Measurements from ENCODE around the gene CDSN. TPM values are rescaled to one million over a fixed set of nuclear protein-coding genes. Genes with fewer than 3 reads are reported as not detected.

Gene CDSN
- total and polyA plus RNA-seq, 2 of the 8 experiments (the other 6 are each of a cell fraction or from before 2014, with no cell fraction given), result not detected

GRCh38 chr6:31107052-31107451, 13.2 kb downstream of the CDSN start:
- no peaks in the 10 kb centered on the region for H4K20me1 ChIP-seq (replicated peaks in 1 of 2; ENCODE audit: control insufficient read depth in 1 of 2, insufficient read depth in 2 of 2, low read length in 2 of 2)
- TF ChIP-seq RXRA (IDR thresholded peaks at IDR 0.05; ENCODE audit: insufficient read depth, low read depth, low read length), result no peak
- no peak for TF ChIP-seq SIN3A (conservative IDR thresholded peaks at IDR 0.05 in 1 of 2, IDR thresholded peaks at IDR 0.05 in 1 of 2; ENCODE audit: low read depth in 1 of 2, low read length in 2 of 2)
- TF ChIP-seq RBBP5 (IDR thresholded peaks at IDR 0.05; ENCODE audit: borderline replicate concordance, low read depth, low read length), result no peak
- no peak for TF ChIP-seq RNF2 (IDR thresholded peaks at IDR 0.05; ENCODE audit: borderline replicate concordance, low read depth, low read length, missing control alignments, poor library complexity, severe bottlenecking)
- no peak for TF ChIP-seq RFX5 (IDR thresholded peaks at IDR 0.05; ENCODE audit: borderline replicate concordance, low read depth, low read length)
- TF ChIP-seq JUND (IDR thresholded peaks at IDR 0.05; ENCODE audit: low read length), result no peak
- TF ChIP-seq ATF2 (IDR thresholded peaks at IDR 0.05; ENCODE audit: low read length), result no peak
- TF ChIP-seq USF2 (IDR thresholded peaks at IDR 0.05; ENCODE audit: low read length), result no peak
- no peak for TF ChIP-seq CHD2 (IDR thresholded peaks at IDR 0.05; ENCODE audit: low read length)
- no peak for TF ChIP-seq ASH2L (IDR thresholded peaks at IDR 0.05; ENCODE audit: low read length)
- no peak for TF ChIP-seq BCL11A (IDR thresholded peaks at IDR 0.05; ENCODE audit: low read depth in 2 of 2, low read length in 2 of 2)

More at GRCh38 chr6:31107052-31107451, 13.2 kb downstream of the CDSN start:
- Histone ChIP-seq H3K4ac (replicated peaks; ENCODE audit: insufficient read length, low read depth, low read length) (no peak overlapping the region), H3K4me3 (ENCODE audit: extremely low read depth in 1 of 4, insufficient read depth in 2 of 4, low read depth in 3 of 4, low read length in 4 of 4) (no peak overlapping the region), H3K27ac (ENCODE audit: low read depth, low read length) (no peak overlapping the region), H4K8ac (ENCODE audit: extremely low read depth, insufficient read depth, low read length) (no peak overlapping the region), H3K36me3 (ENCODE audit: control insufficient read depth in 2 of 4, insufficient read depth in 4 of 4, low read length in 3 of 4) (no peaks in the 10 kb centered on the region), H2BK20ac (ENCODE audit: low read length) (no peak overlapping the region), H3K79me2 (ENCODE audit: control insufficient read depth in 1 of 2, insufficient read depth in 2 of 2, low read length in 2 of 2) (no peaks in the 10 kb centered on the region), H3K23ac (ENCODE audit: insufficient read length) (no peak overlapping the region), H4K91ac (replicated peaks; ENCODE audit: insufficient read length, low read length) (no peak overlapping the region), H2BK120ac (replicated peaks; ENCODE audit: low read depth, low read length) (no peak overlapping the region), H3K14ac (ENCODE audit: insufficient read length) (no peak overlapping the region), H2BK12ac (ENCODE audit: low read depth, low read length) (no peak overlapping the region), H3K18ac (ENCODE audit: extremely low read depth, low read length) (no peak overlapping the region), H2BK5ac (ENCODE audit: low read depth, low read length) (no peak overlapping the region), H4K5ac (ENCODE audit: insufficient read length, low read depth, low read length) (no peak overlapping the region), H2AFZ (ENCODE audit: low read length) (no peak overlapping the region), H3K9me3 (ENCODE audit: insufficient read depth in 2 of 2, low read depth in 1 of 2, low read length in 1 of 2) (no peaks in the 10 kb centered on the region), H3K56ac (replicated peaks; ENCODE audit: insufficient read length, low read depth, low read length) (no peak overlapping the region), H3K27me3 (replicated peaks in 1 of 4; ENCODE audit: control insufficient read depth in 3 of 4, extremely low read depth in 1 of 4, insufficient read depth in 3 of 4, low read length in 3 of 4) (peaks cover 0 to 7% (median 3%) of the 10 kb centered on the region in 4 experiments; a peak in 3 of 7 replicates), H2BK15ac (ENCODE audit: low read length) (no peak overlapping the region), H3K79me1 (ENCODE audit: low read depth, low read length) (no peaks in the 10 kb centered on the region), H3K9ac (replicated peaks in 1 of 4; ENCODE audit: extremely low read depth in 1 of 4, low read depth in 3 of 4, low read length in 3 of 4) (no peak overlapping the region), H3K4me1 (replicated peaks in 1 of 4; ENCODE audit: control insufficient read depth in 3 of 4, insufficient read depth in 4 of 4, low read length in 3 of 4) (peaks cover 0 to 11% (median 3%) of the 10 kb centered on the region in 4 experiments; a peak in 4 of 7 replicates), H2AK5ac (ENCODE audit: low read depth, low read length) (no peak overlapping the region), H3K4me2 (ENCODE audit: insufficient read depth in 1 of 2, low read depth in 2 of 2, low read length in 2 of 2) (no peak overlapping the region), H3K23me2 (ENCODE audit: low read depth, low read length) (no peaks in the 10 kb centered on the region)
- 85% methylated on average over 3 of the region's 4 CpGs; no CpG with 5 or more reads in 1 of the 2 experiments for WGBS, 2 experiments (ENCODE audit: extremely low coverage in 1 of 2, insufficient coverage in 1 of 2, insufficient read length in 1 of 2, insufficient replicate concordance in 2 of 2, low coverage in 1 of 2, low lambda C conversion rate in 2 of 2, missing lambda C conversion rate in 1 of 2)
- FAIRE-seq (no peak), DNase-seq (ENCODE audit: low read depth in 1 of 2, low spot score in 2 of 2) (no peak)
- ChIA-PET POLR2A (ENCODE audit: partially characterized antibody) (no interaction called here), CTCF (ENCODE audit: partially characterized antibody) (no interaction called here)

Data from H1 (cell line).